ENCODE data around the gene ENDOU. TPM values are rescaled to one million over a fixed set of nuclear protein-coding genes. Genes with fewer than 3 reads are reported as not detected.

ENDOU gene
- total RNA-seq, 1 experiment from 2014 or later = 0.43 TPM

- Histone ChIP-seq H3K4me1 (no peaks in the 10 kb centered on the region), H3K9me3 (no peaks in the 10 kb centered on the region), H3K27me3 (replicated peaks; ENCODE audit: control insufficient read depth, insufficient read depth, low read length) (no peaks in the 10 kb centered on the region), H3K36me3 (ENCODE audit: control insufficient read depth, insufficient read depth, low read length) (no peaks in the 10 kb centered on the region), H3K4me3 (ENCODE audit: low read depth, low read length) (no peak overlapping the region)
- ChIA-PET CTCF (interaction anchor here (0.6 to 2.3 kb wide), 14 partner anchors 9 to 1242 kb away, joined by 3 to 23 read pairs (median 5); partner anchors contain the start of genes ARF3, ENDOU, RPAP3 and SLC48A1), POLR2A (interaction anchor here (0.6 kb wide), 1 partner anchor 403 kb away, joined by 3 read pairs; the partner anchor contains the start of gene PFKM)
- no peaks in the 10 kb centered on the region for H3K4me1 Mint-ChIP-seq (ENCODE audit: low read depth, unreplicated experiment)
- H3K27ac Mint-ChIP-seq (ENCODE audit: unreplicated experiment) = no peak overlapping the region
- TF ChIP-seq CTCF (IDR thresholded peaks at IDR 0.05; ENCODE audit: insufficient read depth in 1 of 2, low read depth in 1 of 2, low read length in 1 of 2, severe bottlenecking in 1 of 2, unreplicated experiment in 1 of 2) = no peak
- no peak overlapping the region for H3K4me3 Mint-ChIP-seq (ENCODE audit: unreplicated experiment)
- intact Hi-C loops (cut with micrococcal nuclease; ENCODE audit: unreplicated experiment) = loop anchor here (1.0 kb wide), 5 partner anchors 28 to 449 kb away; no protein-coding TSS in a partner anchor
- H3K36me3 Mint-ChIP-seq (ENCODE audit: insufficient read depth, unreplicated experiment) = no peaks in the 10 kb centered on the region
- BruUV-seq (replicated peaks) = no TSS peak
- DNase-seq = no peak
- no peaks in the 10 kb centered on the region for H3K27me3 Mint-ChIP-seq (ENCODE audit: insufficient read depth, unreplicated experiment)
- H3K9me3 Mint-ChIP-seq (ENCODE audit: unreplicated experiment) = no peaks in the 10 kb centered on the region
These were observed 9.3 kb downstream of the ENDOU start for GRCh38 chr12:47715877-47716548.

GRCh38 chr12:47715393-47715876 lies 9.9 kb downstream of the ENDOU start:
- Histone ChIP-seq H3K4me3 (ENCODE audit: low read depth, low read length) (no peak overlapping the region), H3K36me3 (ENCODE audit: control insufficient read depth, insufficient read depth, low read length) (no peaks in the 10 kb centered on the region), H3K9me3 (no peaks in the 10 kb centered on the region), H3K4me1 (no peaks in the 10 kb centered on the region), H3K27me3 (replicated peaks; ENCODE audit: control insufficient read depth, insufficient read depth, low read length) (no peaks in the 10 kb centered on the region)
- H3K36me3 Mint-ChIP-seq (ENCODE audit: insufficient read depth, unreplicated experiment) = no peaks in the 10 kb centered on the region
- peak; percentile 79 to 81 for DNase-seq
- CTCF ChIA-PET = interaction anchor here (0.6 to 2.3 kb wide), 15 partner anchors 9 to 1242 kb away, joined by 3 to 23 read pairs (median 5); partner anchors contain the start of genes ARF3, ENDOU, RPAP3 and SLC48A1
- intact Hi-C loops (cut with micrococcal nuclease; ENCODE audit: unreplicated experiment) = loop anchor here (1.0 kb wide), 5 partner anchors 29 to 450 kb away; no protein-coding TSS in a partner anchor
- H3K27me3 Mint-ChIP-seq (ENCODE audit: insufficient read depth, unreplicated experiment) = no peaks in the 10 kb centered on the region
- peak; percentile 88 to 92 for TF ChIP-seq CTCF (IDR thresholded peaks at IDR 0.05; ENCODE audit: insufficient read depth in 1 of 2, low read depth in 1 of 2, low read length in 1 of 2, severe bottlenecking in 1 of 2, unreplicated experiment in 1 of 2)
- no peaks in the 10 kb centered on the region for H3K4me1 Mint-ChIP-seq (ENCODE audit: low read depth, unreplicated experiment)
- H3K4me3 Mint-ChIP-seq (ENCODE audit: unreplicated experiment) = no peak overlapping the region
- POLR2A ChIA-PET = interaction anchor here (0.6 kb wide), 1 partner anchor 404 kb away, joined by 3 read pairs; the partner anchor contains the start of gene PFKM
- H3K9me3 Mint-ChIP-seq (ENCODE audit: unreplicated experiment) = no peaks in the 10 kb centered on the region
- BruUV-seq (replicated peaks) = no TSS peak
- H3K27ac Mint-ChIP-seq (ENCODE audit: unreplicated experiment) = no peak overlapping the region

- no peaks in the 10 kb centered on the region for H3K4me1 Mint-ChIP-seq (ENCODE audit: low read depth, unreplicated experiment)
- no peaks in the 10 kb centered on the region for H3K36me3 Mint-ChIP-seq (ENCODE audit: insufficient read depth, unreplicated experiment)
- BruUV-seq (replicated peaks) = no TSS peak
- no peaks in the 10 kb centered on the region for H3K9me3 Mint-ChIP-seq (ENCODE audit: unreplicated experiment)
- no peak overlapping the region for H3K4me3 Mint-ChIP-seq (ENCODE audit: unreplicated experiment)
- no peaks in the 10 kb centered on the region for H3K4me1 ChIP-seq
- H3K27me3 ChIP-seq (replicated peaks; ENCODE audit: control insufficient read depth, insufficient read depth, low read length) = no peaks in the 10 kb centered on the region
- CTCF ChIA-PET = interaction anchor here (0.8 to 2.3 kb wide), 10 partner anchors 9 to 124 kb away, joined by 3 to 23 read pairs (median 6); partner anchors contain the start of gene RPAP3
- H3K27me3 Mint-ChIP-seq (ENCODE audit: insufficient read depth, unreplicated experiment) = no peaks in the 10 kb centered on the region
- H3K36me3 ChIP-seq (ENCODE audit: control insufficient read depth, insufficient read depth, low read length) = no peaks in the 10 kb centered on the region
- intact Hi-C loops (cut with micrococcal nuclease; ENCODE audit: unreplicated experiment) = loop anchor here (1.0 kb wide), 5 partner anchors 29 to 450 kb away; no protein-coding TSS in a partner anchor
- no peak overlapping the region for H3K27ac Mint-ChIP-seq (ENCODE audit: unreplicated experiment)
- TF ChIP-seq CTCF (IDR thresholded peaks at IDR 0.05; ENCODE audit: insufficient read depth in 1 of 2, low read depth in 1 of 2, low read length in 1 of 2, severe bottlenecking in 1 of 2, unreplicated experiment in 1 of 2) = no peak
- no peak for DNase-seq
- H3K9me3 ChIP-seq = no peaks in the 10 kb centered on the region
- POLR2A ChIA-PET = no interaction called here
- no peak overlapping the region for H3K4me3 ChIP-seq (ENCODE audit: low read depth, low read length)
These were observed 10.4 kb downstream of the ENDOU start for GRCh38 chr12:47714826-47715386.
